Heart left ventricle (tissue), 16 donors: ENCODE results near the gene PIP4K2A. TPM values are rescaled to one million over a fixed set of nuclear protein-coding genes. Genes with fewer than 3 reads are reported as not detected.
A peak's percentile ranks its signal among the peaks of the same experiment; 100 is the strongest.

ENCODE experiments used
- ATAC-seq, 4 donors: fragments of 200-7000 bp; cut with Tn5 transposase; one replicate each; pipeline ENCODE4 v1.9.1; 2020 to 2022; ENCODE audit warnings: moderate library complexity in 4 of 4, mild to moderate bottlenecking in 3 of 4, moderate number of reproducible peaks in 1 of 4
- DNase-seq, 5 donors: peaks; one replicate each; pipeline ENCODE4 v3.0.0-alpha.2; 2020
- H3K27ac ChIP-seq, 12 donors: fragments of 200-600 bp; sonication (generic) in 4 of 12; one replicate each; pipeline versions ENCODE4 v1.5.0 to v1.8.0; 2016 to 2022; ENCODE audit warnings: mild to moderate bottlenecking in 2 of 12
- H3K27me3 ChIP-seq, 9 donors: fragments of 200-600 bp; sonication (generic) in 2 of 9; one replicate each; pipeline versions ENCODE4 v1.5.1 to v1.8.0; 2016 to 2022; ENCODE audit warnings: mild to moderate bottlenecking in 3 of 9
- H3K36me3 ChIP-seq, 9 donors: fragments of 200-600 bp; sonication (generic) in 2 of 9; one replicate each; pipeline versions ENCODE4 v1.5.0 to v1.8.0; 2018 to 2022; ENCODE audit warnings: mild to moderate bottlenecking in 2 of 9
- H3K4me1 ChIP-seq, 12 donors: fragments of 200-600 bp; sonication (generic) in 4 of 12; one replicate each; pipeline versions ENCODE4 v1.5.0 to v1.8.0; 2016 to 2022; ENCODE audit warnings: mild to moderate bottlenecking in 3 of 12
- H3K4me3 ChIP-seq, 12 donors: fragments of 200-600 bp; sonication (generic) in 4 of 12; one replicate each; pipeline versions ENCODE4 v1.5.0 to v1.8.0; 2017 to 2022; ENCODE audit warnings: mild to moderate bottlenecking in 9 of 12, moderate library complexity in 4 of 12
- H3K9me3 ChIP-seq, 12 donors: fragments of 200-600 bp; sonication (generic) in 4 of 12; one replicate each; pipeline versions ENCODE4 v1.5.0 to v1.8.0; 2016 to 2022; ENCODE audit warnings: mild to moderate bottlenecking in 1 of 12
- POLR2A ChIP-seq, 2 donors: fragments of 450-650 bp; IDR thresholded peaks; one replicate each; pipeline ENCODE4 v1.6.1; 2017; ENCODE audit warnings: antibody characterized with exemption in 2 of 2, mild to moderate bottlenecking in 2 of 2, moderate library complexity in 2 of 2
- WGBS, 4 donors: extraction: QIAGEN DNeasy Blood & Tissue Kit in 2 of 4; methylation state at CpG; one replicate each; pipeline versions ENCODE4 v1.1.5 to v1.1.7; 2013 to 2018; 5-methylcytosine and 5-hydroxymethylcytosine counted together
- intact Hi-C, 10 donors: fragments of 100-400 bp; cut with DNase I; formaldehyde crosslinking; loops; one replicate each; pipeline versions ENCODE4 v1.11.1 to v1.14.2; 2022
- polyA plus RNA-seq, 2 donors: library from polyadenylated mRNA; stranded (reverse); fragments of 200-250 nt; gene quantifications; one replicate each; pipeline ENCODE4 v1.2.3, GENCODE V29; 2013
- total RNA-seq, 9 donors: library from RNA; depleted of rRNA in 2 of 9; stranded (reverse); fragments of >200 nt in 2 of 9; fragmentation: NEBNext Ultra II Directional in 3 of 9; extraction: Animal tissue kit (Norgen Biotek cat#: 25700) in 3 of 9; gene quantifications; one replicate each; pipeline versions ENCODE4 v1.1.0 to v1.2.4, GENCODE V29; 2016 to 2023
- TF ChIP-seq, protein P1 (sequence below), 12 donors: fragments of 200-600 bp; sonication (generic) in 4 of 12; IDR thresholded peaks; one replicate each; pipeline versions ENCODE4 v1.5.0 to v1.8.0; 2018 to 2022; ENCODE audit warnings: antibody characterized with exemption in 12 of 12, mild to moderate bottlenecking in 5 of 12
- donor health status: ischemic (EF 13 %, LVEDD 7.1; RV severe dilation, severe dysfunction).
- donor health status: healthy with polysubstance abuse.
- donor health status: DM: no; HTN: yes; CAD: no.
- donor health status: DM: no; HTN: no; CAD: no.
- donor health status: ischemic (EF 25% LVEDD 6.9; RV normal size, moderate dysfunction).
- donor health status: ischemic (EF 25% LVEDD 5.7; RV mildly dilated, moderate dysfunction).
- donor health status: healthy.
- donor health status: DM: yes; HTN: yes; CAD: no.
- donor health status: ischemic (EF 35%, LVEDD 5.7; RV mildly dilated, moderate dysfunction).
- donor health status: nonischemic (EF 11% LVEDD 7.7; RV severe dilation, severe dysfunction).
- donor health status: DM: yes; HTN: yes; CAD: no.
- donor health status: PGD.
- donor health status: ischemic (EF 29% LVEDD 5.4; RV normal size, mild dysfunction).
- donor health status: nonischemic (EF 23%, LVEDD 6.1; RV moderate dilation, normal function).

The PIP4K2A gene
- total and polyA plus RNA-seq, 11 donors: 4.0 to 35.6 (median 12.5) TPM

GRCh38 chr10:22603581-22603980 lies 110.8 kb downstream of the PIP4K2A start:
- Histone ChIP-seq H3K9me3 (no peaks in the 10 kb centered on the region), H3K27me3 (no peaks in the 10 kb centered on the region), H3K27ac (no peak overlapping the region), H3K4me1 (peaks cover 0 to 83% (median 2%) of the 10 kb centered on the region in 12 donors), H3K4me3 (no peak overlapping the region), H3K36me3 (peaks cover 0 to 23% (median 4%) of the 10 kb centered on the region in 9 donors)
- WGBS, 4 donors: 95 to 97% (median 96%) methylated on average over 3 of the region's 3 CpGs
- no peak for ATAC-seq
- TF ChIP-seq POLR2A (IDR thresholded peaks at IDR 0.05): no peak
- TF ChIP-seq, protein P1, sequence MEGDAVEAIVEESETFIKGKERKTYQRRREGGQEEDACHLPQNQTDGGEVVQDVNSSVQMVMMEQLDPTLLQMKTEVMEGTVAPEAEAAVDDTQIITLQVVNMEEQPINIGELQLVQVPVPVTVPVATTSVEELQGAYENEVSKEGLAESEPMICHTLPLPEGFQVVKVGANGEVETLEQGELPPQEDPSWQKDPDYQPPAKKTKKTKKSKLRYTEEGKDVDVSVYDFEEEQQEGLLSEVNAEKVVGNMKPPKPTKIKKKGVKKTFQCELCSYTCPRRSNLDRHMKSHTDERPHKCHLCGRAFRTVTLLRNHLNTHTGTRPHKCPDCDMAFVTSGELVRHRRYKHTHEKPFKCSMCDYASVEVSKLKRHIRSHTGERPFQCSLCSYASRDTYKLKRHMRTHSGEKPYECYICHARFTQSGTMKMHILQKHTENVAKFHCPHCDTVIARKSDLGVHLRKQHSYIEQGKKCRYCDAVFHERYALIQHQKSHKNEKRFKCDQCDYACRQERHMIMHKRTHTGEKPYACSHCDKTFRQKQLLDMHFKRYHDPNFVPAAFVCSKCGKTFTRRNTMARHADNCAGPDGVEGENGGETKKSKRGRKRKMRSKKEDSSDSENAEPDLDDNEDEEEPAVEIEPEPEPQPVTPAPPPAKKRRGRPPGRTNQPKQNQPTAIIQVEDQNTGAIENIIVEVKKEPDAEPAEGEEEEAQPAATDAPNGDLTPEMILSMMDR (IDR thresholded peaks at IDR 0.05): no peak
- DNase-seq: no peak
- intact Hi-C loops: loop anchor here in 1 of 10 donors (10.0 kb wide), 1 partner anchor 251 kb away; no protein-coding TSS in a partner anchor

GRCh38 chr10:22601618-22602017 lies 112.8 kb downstream of the PIP4K2A start:
- no peak for ATAC-seq
- Histone ChIP-seq H3K27me3 (no peaks in the 10 kb centered on the region), H3K9me3 (no peaks in the 10 kb centered on the region), H3K4me3 (no peak overlapping the region), H3K27ac (no peak overlapping the region), H3K36me3 (peaks cover 0 to 10% (median 0%) of the 10 kb centered on the region in 9 donors), H3K4me1 (peaks cover 0 to 83% (median 0%) of the 10 kb centered on the region in 12 donors)
- WGBS, 4 donors: 94 to 98% (median 96%) methylated on average over 5 of the region's 5 CpGs
- intact Hi-C loops: loop anchor here in 1 of 10 donors (10.0 kb wide), 1 partner anchor 253 kb away; no protein-coding TSS in a partner anchor
- DNase-seq: no peak
- TF ChIP-seq, protein P1 (IDR thresholded peaks at IDR 0.05): no peak
- TF ChIP-seq POLR2A (IDR thresholded peaks at IDR 0.05): no peak

GRCh38 chr10:22599636-22600228 lies 114.6 kb downstream of the PIP4K2A start:
- Histone ChIP-seq H3K4me1 (peaks cover 0 to 67% (median 0%) of the 10 kb centered on the region in 12 donors), H3K27ac (peak overlapping the region in 1 of 12 donors; percentile 44), H3K4me3 (no peak overlapping the region), H3K27me3 (no peaks in the 10 kb centered on the region), H3K36me3 (peaks cover 0 to 16% (median 0%) of the 10 kb centered on the region in 9 donors), H3K9me3 (no peaks in the 10 kb centered on the region)
- DNase-seq: no peak
- WGBS, 4 donors: 89 to 93% (median 92%) methylated on average over 11 of the region's 11 CpGs
- TF ChIP-seq, protein P1 (IDR thresholded peaks at IDR 0.05): no peak
- no peak for TF ChIP-seq POLR2A (IDR thresholded peaks at IDR 0.05)
- ATAC-seq: no peak
- intact Hi-C loops: loop anchor here in 1 of 10 donors (10.0 kb wide), 1 partner anchor 255 kb away; no protein-coding TSS in a partner anchor

GRCh38 chr10:22599048-22599561 lies 115.3 kb downstream of the PIP4K2A start:
- ATAC-seq (no peak), DNase-seq (no peak)
- Histone ChIP-seq H3K36me3 (peaks cover 0 to 16% (median 0%) of the 10 kb centered on the region in 9 donors), H3K4me1 (peaks cover 0 to 61% (median 0%) of the 10 kb centered on the region in 12 donors), H3K27ac (peak overlapping the region in 1 of 12 donors; percentile 44), H3K9me3 (no peaks in the 10 kb centered on the region), H3K4me3 (no peak overlapping the region), H3K27me3 (no peaks in the 10 kb centered on the region)
- intact Hi-C loops: no loop called here
- TF ChIP-seq, protein P1 (IDR thresholded peaks at IDR 0.05): no peak
- TF ChIP-seq POLR2A (IDR thresholded peaks at IDR 0.05): no peak
- WGBS, 4 donors: 84 to 90% (median 87%) methylated on average over 4 of the region's 4 CpGs
